ENCODE data around the gene ARPC5L.
"Not testable (repeated sequence)": the region's sequence is repeated elsewhere in the genome, so short reads cannot be mapped to it uniquely, and the experiment has no call there.

The ARPC5L gene

DNA sequence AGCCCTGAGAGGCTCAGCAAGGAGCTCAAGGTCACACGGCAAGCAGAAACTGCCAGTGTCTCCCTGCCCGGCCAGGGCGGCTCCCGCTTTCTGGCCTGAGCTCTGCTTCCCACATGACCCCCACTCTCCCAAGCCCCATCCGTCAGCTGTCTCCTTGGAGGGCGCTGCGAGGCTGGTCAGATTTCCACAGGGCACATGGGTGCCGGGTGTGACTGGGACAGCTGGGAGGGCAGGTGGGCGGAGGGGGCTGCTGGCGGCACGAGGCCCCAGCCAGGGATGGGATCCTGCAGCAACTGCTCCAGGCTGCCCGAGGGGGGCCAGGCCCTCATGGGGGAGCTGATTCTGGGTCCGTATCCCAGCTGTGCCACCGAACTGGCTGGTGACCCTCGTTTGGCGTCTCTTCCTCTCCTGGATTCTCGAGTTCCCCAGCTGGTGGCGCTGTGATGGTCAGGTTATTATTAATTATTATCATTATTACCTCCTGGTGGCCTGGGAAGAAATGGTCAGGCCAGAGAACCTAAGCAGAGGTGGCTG is 21.6 kb upstream of the ARPC5L start:
- DNase-seq (ENCODE audit: low read depth, low spot score): no peak

DNA sequence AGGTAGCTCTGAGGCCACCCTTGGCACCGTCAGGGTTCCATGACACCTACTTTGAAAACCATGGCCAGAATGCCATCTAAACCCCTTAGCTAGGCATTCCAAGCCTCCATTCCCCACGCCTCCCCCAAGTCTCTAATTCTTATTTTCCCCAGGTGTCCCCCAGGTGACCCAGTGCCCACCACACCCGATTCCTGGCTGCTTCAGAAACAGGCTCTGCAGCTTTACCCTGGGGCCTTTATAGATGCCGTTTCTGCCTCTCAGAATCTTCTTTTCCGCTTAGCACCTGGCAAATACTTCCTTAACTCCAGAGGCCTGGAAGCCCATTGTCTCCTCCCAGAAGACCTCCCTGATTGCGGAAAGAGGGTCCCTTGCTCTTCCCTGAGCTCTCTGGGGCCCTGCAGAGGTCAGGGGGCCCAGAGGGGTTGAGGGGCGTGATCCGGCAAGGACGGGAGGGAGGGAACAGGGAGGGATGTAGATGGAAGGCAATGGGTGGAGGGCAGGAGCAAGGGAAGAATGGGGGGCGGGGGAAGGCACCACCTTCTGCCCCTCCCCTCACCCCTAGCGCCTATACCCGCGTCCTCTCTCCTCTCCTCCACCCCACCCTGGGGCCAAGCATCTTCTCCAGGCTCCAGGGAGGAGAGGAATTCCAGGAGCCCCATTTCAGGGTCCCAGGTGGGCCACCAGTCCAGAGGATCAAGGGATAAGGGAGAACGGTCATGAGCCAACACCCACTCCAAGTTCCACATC is 20.7 kb upstream of the ARPC5L start:
- no peak for DNase-seq (ENCODE audit: low read depth, low spot score)

DNA sequence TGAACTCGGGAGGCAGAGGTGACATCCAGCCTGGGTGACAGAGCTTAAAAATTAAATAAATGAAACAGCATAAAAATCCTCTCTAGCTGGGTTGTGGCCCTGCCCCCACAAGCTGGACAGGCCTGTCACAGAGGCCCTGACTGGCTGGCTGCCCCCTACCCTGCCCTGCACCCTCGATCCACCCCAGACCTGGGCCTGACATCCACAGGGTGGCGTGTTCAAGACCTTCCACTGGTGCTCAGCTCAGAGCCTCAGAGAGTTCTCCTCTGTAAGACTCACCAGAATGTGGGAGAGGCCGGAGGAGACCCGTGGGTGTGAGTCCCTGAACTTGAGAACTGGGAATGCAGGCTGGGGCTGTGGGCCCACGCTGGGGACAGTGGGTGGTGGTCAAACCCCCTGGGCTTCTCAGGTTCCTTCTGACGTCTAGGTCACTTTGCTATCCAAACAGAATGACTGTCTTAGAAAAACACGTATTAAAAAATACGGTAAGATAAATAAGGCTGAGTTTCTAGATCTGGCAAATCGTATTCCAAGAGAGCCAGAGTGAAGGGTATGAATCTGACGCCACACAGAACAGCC is 18.4 kb upstream of the ARPC5L start:
- peak; percentile 84 for DNase-seq (ENCODE audit: low read depth, low spot score)

DNA sequence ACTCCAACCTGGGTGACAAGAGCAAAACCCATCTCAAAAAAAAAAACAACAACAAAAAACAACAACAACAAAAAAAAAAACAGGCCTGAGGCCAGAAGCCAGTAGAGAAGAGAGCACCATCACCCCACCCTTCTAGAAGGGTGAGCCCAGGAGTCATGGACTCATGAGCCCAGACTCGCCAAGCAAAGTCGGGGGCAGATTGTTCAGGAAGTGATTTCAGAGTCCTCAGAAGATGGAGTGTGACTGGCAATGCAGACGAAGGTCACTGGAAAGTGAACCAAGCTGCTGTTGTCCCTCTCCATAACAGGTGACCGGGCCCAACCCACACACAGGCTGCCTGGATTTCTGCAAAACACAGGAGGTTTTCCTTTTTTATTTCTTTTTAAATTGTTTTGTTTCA is 17.6 kb upstream of the ARPC5L start:
- no peak for DNase-seq (ENCODE audit: low read depth, low spot score)

DNA sequence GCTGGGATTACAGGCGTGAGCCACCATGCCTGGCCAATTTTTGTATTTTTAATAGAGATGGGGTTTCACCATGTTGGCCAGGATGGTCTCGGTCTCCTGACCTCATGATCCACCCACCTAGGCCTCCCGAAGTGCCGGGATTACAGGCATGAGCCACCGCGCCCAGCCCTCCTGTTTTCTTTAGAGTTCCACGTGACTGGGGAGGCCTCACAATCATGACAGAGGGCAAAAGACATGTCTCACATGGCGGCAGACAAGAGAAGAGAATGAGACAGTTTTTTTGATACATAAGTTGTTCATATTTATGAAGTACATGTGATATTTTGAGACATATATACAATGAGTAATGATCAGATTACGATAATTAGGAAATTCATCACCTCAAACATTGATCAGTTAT is 15.5 kb upstream of the ARPC5L start:
- DNase-seq (ENCODE audit: low read depth, low spot score): not testable (repeated sequence)

DNA sequence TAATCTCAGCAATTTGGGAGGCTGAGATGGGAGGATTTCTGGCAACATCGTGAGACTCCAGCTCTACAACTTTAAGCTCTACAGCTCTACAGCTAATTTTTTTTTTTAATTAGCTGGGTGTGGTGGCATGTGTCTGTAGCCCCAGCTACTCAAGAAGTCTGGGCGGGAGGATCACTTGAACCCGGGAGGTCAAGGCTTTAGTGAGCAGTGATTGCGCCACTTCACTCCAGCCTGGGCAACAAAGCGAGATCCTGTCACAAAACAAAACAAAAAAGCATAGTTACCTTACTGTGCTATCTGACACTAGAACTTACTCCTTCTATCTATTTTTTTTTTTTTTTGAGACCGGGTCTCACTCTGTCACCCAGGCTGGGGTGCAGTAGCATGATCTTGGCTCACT is 15.0 kb upstream of the ARPC5L start:
- DNase-seq (ENCODE audit: low read depth, low spot score): no peak

DNA sequence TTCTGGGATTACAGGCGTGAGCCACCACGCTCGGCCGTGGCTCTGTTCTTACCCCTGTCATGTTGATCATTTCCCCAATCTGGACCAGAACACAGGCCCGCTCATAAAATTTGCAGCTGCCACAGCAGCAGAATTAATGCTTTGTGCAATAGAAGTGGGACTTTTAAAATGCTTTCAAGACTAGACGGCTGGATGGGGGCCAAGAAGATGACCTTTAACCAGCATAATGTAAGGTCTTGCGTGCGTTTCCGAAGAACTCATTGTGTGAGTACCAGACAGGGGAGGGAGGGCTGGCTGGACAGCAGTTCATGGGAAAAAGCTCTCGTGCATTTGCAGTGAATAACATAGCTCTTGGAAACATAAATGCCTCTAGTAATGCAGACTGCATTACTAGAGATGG is 12.1 kb upstream of the ARPC5L start:
- DNase-seq (ENCODE audit: low read depth, low spot score): peak; percentile 76

DNA sequence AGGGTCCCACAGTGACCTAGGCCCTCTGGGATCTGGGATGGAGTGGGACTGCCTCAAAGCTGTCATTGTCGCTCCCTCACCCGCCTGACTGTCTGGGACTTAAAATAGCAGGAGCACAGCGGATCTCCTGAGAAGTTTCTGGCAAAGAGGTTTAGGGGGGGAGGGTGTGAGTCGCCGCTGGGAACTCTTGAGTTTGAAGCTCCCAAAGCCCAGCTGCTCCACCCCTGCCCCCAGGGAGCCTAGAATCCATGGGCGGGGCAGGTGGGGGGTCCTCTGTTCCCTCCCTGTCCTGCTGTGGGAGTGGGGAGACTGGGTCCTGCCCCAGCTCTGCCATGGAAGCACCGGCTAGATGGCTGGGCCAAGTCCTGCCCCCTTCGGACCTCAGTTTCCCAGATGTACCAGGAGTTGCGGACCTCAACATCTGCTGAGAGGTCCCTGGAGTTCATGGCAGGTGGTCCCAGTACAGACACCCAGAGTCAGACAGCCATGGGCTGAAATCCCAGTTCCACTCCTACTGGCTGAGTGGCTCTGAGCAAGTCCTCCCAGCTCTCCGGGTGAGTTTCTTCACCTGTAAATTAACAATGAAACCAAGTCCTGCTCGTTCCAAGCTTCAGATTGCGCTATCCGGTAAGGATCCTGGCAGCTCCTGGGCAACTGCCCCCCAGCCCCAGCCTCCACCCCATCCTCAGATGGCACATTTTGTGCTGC is 9.7 kb upstream of the ARPC5L start:
- DNase-seq (ENCODE audit: low read depth, low spot score): no peak

DNA sequence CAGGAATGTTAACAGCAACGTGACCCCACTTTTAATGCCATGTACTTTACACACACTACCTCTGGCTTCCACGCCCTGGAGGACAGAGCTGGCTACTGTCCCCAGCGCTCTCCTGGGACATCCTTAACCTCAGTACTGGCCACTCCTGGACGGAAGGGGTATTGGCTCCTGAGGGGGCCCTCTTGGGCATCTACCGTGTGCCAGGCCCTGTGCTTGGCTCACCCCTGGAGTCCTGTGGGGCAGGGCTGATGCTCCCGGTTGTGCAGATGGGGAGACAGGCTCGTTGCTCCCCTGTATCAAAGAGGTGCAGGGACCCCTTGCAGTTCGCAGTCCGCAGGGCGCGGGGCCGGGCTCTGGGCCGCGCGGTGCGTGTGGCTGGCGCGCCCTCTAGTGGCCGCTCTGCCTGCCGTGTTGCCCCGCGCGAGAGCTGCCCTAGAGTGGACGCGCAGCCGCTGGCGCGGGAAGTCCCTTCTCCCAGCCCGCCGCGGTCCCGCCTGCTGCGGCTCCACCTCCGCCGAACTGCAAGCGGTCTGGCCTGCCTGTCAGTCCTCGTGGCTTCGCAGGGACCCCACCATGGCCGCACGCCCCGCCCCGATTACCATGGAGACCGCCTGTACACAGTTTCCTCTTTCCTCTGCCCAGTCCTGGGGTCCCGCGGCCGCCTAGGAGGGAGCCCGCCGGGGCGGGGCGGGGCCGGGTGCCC is 8.9 kb upstream of the ARPC5L start, which contains the start of gene WDR38:
Gene WDR38 (plus strand): TSS at position 632 of the 703 bp plus-strand sequence. CDS start 72 bp downstream, outside the sequence.
- DNase-seq (ENCODE audit: low read depth, low spot score): no peak

DNA sequence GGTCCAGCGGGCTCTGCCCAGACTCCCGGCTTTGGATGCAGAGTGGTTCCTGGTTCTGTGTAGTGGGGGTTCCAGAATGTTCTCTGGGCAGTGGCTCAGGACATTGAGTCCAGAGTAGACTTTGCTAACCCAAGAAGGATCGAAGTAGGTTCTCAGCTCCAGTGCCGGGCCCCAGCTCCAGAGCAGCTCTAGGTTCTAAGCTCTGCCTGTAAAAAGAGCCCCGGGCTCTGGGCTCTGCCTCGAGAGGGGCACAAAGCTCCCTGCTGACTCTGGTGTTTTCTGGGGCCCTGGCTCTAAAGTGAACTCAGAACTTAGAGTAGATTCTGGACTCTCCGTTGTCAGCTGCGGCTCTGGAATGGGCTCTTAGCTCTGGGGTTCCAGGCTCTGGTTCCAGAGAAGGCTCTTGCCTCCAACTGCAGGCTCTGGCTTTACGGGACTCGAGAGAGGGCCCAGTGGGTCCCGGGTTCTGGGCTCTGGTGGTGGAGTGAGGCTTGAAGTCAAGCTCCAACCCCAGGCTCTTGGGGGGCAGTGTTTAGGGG is 8.3 kb upstream of the ARPC5L start:
- DNase-seq (ENCODE audit: low read depth, low spot score): no peak

DNA sequence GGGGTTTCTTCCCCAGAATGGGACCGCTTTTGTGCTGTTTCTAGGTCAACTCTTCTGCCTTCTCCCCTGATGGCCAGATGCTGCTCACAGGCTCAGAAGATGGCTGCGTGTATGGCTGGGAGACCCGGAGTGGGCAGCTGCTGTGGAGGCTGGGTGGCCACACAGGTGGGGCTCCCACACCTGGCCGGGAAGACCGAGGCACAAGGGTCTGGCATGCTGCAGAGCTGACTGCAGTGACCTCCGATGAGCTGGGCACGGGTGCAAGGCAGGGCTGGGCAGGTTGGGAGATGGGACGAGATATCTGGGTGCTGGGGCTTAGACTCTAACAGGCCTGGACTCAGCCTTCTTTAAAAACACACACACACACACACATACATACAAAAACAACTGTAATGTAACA is 7.8 kb upstream of the ARPC5L start:
- DNase-seq (ENCODE audit: low read depth, low spot score): no peak

DNA sequence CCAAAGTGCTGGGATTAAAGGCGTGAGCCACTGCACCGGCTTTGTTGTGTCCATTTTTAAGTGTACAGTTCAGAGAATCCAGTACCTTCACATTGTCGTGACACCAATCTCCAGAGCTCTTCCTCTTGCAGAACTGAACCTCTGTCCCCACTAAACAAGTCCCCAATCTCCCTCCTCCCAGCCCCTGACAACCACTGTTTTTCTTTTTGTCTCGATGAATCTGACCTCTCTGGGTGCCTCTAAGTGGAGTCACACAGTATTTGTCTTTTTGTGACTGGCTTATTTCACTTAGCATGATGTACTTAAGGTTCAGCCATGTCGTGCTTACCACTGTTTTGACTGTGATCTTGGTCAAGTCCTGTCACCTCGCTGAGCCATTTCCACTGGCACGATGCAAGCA is 7.1 kb upstream of the ARPC5L start:
- no peak for DNase-seq (ENCODE audit: low read depth, low spot score)

DNA sequence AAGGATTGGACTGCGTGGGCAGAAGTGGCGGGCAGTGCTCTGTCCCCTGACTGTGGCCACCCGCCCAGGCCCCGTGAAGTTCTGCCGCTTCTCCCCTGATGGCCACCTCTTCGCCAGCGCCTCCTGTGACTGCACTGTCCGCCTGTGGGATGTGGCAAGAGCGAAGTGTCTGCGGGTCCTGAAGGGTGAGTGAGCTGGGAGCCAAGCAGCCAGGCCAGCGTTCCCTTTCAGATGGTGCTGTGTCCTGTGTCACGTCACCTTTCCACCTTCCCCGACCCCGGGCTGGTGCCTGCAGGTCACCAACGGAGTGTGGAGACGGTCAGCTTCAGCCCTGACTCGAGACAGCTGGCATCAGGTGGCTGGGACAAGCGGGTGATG is 6.4 kb upstream of the ARPC5L start:
- no peak for DNase-seq (ENCODE audit: low read depth, low spot score)

DNA sequence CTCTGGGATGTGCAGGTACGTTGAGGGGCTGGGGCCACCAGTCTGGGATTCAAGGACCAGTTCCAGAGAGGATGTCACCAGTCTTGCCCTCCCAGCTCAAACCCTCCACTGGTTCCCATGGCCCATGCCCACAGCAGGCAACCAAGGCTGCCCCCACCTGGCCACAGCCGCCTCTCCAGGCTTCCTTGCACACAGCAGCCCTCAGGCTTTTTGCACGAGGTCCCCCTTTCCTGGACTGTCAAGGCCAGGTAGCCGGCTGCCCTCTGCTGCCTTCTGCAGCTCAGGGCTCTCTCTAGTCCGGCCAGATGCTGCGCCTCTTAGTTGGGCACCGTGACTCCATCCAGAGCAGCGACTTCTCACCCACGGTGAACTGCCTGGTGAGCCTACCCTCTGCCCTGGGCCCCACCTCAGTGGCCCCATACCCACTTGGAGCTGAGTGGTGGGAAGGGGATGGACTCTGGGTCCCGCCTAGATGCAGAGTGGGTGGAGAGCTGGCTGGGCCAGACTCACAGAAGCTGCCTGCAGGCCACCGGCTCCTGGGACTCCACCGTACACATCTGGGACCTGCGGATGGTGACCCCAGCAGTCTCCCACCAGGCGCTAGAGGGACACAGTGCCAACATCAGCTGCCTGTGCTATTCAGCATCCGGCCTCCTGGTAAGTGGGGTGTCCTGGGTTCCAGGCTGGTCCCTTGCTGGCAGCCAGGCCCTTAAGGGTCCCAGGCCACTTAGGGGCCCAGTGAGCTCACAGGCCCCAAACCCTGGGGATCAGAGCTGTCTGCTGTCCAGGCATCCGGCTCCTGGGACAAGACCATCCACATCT is 5.8 kb upstream of the ARPC5L start:
- DNase-seq (ENCODE audit: low read depth, low spot score): no peak

DNA sequence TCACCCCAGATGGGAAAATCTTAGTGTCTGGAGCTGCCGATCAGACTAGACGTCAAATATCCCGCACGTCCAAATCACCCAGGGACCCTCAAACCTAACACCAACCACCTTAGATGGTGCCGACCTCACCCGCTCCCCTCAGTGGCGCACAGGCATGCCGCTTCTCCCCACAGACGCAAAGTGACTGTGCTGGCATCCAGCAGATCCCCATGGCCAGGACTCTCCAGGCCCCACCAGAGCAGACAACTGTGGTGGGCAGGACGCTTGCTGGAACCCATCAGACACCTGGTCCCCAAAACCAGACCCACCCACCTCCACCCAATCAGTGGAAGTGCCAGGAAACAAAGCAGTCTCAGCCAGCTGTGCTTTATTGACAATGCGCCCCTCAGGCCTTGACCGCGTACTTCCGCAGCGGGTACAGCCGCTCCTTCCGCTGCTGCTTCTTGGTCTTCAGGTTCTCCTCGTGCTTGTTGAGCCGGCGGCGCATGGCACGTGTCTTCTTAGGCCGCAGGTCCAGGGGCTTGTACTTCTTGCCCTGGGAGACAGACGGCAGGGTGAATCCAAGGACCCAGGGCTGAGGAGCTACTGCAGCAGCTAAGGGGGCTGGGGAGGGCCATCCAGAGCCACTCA is 4.3 kb upstream of the ARPC5L start:
- DNase-seq (ENCODE audit: low read depth, low spot score): no peak

DNA sequence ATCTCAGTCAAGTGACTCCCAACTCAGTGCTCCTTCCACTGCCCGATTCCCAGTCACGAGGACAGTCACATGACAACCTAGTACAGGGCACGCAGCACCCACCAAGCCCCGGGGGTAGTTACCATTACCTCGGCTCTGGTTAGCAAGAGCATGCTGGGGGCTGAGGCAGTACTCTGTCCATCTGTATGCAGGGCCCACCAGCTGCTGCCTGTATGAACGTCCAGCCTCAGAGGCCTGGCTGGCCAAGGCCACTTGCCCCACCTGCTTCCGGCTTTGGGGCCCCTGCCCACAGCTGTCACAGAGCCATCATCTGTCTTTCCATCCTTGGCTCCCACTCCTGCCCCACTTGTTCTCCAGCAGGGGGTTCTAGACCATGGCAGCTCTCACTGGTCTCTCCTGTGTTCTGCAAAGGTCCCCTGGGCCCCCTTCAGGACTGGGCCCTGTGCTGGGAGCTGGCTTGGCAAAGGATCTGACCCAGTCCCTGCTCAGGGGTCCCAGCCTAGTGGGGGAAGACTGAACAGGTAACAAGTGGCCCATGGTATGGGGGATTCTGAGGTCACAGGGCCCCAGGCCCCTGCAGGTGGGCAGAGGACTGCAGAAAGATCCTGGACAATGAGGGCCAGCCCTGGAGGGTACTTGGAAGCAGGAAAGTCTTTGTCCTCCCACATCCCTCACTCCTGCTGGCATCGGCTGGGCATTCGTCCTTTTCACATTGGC is 3.4 kb upstream of the ARPC5L start:
- DNase-seq (ENCODE audit: low read depth, low spot score): no peak

DNA sequence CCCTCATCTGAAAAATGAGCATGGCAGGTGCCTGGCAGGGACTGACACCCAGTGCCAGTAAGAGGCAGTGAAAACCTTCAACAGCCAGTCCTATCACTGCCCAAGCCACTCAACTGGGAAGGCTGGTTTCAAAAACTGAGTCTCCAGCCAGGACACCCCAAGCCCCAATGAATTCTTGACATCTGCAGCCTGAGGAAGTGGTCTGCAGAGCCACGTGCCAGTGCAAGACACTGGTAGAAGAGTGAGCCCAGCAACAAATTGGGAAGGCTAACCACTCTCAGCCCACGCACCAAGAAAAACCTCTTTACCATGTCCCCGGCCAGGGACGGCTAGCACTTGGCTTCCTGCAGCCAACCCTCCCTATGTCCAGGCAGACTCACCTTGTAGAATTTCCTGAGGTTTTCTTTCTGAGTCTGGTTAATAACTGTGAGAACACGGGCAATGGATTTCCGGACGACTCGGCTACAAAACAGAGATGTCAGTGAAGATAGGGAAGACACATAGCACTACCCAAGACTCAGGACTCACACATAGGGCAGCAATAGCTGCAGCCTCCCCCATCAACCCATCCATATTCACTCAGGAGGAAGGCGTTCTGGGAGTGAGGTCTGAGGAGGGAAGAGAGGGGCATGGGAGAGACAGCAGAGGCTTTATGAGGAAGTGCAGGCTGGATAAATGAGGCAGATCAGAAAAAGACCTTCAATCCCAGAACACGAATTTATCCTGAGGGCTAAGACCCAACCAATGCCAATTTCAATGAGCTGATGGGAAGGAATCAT is 1.9 kb upstream of the ARPC5L start:
- no peak for DNase-seq (ENCODE audit: low read depth, low spot score)

DNA sequence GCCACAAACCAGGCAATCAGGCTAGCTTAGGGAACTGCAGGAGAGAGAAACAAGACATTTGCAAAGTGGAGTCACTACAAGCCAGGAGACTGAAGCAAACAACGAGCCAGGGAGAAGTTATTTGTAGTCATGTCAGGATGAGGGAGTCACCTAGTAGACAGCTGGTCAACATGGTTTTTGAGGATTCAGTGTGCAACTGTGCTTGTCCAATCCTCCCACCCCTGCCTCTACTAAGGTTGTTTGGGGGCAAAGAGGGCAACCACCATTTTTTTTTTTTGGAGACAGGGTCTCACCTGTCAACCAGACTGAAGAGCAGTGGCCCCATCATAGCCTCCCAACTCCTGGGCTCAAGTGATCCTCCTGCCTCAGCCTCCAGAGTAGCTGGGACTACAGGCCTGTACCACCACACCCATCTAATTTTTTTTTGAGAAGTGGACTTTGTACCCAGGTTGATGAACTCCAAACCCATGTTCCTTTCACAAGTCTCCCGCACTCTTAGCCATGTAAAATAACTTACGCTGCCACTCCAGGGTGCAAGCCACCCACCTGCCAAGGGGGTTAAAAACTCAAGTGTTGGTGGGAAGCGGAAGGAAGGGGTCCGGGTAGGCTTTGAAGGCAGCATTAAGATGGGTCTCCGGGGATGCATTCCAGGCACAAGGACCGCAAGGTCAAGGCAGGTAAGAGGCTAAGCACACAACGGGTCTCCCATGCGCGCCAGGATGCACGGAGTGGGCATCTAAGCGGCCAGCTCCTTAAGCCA is 1.2 kb upstream of the ARPC5L start:
- DNase-seq (ENCODE audit: low read depth, low spot score): no peak

Measured in brain pericyte (primary cell).